Measurements from ENCODE around the gene ARAF.

- no peak for TF ChIP-seq ESRRG (CRISPR knock-in tag; IDR thresholded peaks at IDR 0.05)
- no peak for TF ChIP-seq ZFP30 (CRISPR knock-in tag; IDR thresholded peaks at IDR 0.05)
- TF ChIP-seq TCF4 (CRISPR knock-in tag; IDR thresholded peaks at IDR 0.05; ENCODE audit: borderline replicate concordance) = no peak
- no peak for TF ChIP-seq PPARA (CRISPR knock-in tag; IDR thresholded peaks at IDR 0.05; ENCODE audit: borderline replicate concordance)
- no peak for TF ChIP-seq RARB (CRISPR knock-in tag; IDR thresholded peaks at IDR 0.05)
- no peak for TF ChIP-seq GLIS3 (CRISPR knock-in tag; IDR thresholded peaks at IDR 0.05)
- no peak for TF ChIP-seq CREB5 (CRISPR knock-in tag; IDR thresholded peaks at IDR 0.05; ENCODE audit: low read depth)
- TF ChIP-seq, protein P1, sequence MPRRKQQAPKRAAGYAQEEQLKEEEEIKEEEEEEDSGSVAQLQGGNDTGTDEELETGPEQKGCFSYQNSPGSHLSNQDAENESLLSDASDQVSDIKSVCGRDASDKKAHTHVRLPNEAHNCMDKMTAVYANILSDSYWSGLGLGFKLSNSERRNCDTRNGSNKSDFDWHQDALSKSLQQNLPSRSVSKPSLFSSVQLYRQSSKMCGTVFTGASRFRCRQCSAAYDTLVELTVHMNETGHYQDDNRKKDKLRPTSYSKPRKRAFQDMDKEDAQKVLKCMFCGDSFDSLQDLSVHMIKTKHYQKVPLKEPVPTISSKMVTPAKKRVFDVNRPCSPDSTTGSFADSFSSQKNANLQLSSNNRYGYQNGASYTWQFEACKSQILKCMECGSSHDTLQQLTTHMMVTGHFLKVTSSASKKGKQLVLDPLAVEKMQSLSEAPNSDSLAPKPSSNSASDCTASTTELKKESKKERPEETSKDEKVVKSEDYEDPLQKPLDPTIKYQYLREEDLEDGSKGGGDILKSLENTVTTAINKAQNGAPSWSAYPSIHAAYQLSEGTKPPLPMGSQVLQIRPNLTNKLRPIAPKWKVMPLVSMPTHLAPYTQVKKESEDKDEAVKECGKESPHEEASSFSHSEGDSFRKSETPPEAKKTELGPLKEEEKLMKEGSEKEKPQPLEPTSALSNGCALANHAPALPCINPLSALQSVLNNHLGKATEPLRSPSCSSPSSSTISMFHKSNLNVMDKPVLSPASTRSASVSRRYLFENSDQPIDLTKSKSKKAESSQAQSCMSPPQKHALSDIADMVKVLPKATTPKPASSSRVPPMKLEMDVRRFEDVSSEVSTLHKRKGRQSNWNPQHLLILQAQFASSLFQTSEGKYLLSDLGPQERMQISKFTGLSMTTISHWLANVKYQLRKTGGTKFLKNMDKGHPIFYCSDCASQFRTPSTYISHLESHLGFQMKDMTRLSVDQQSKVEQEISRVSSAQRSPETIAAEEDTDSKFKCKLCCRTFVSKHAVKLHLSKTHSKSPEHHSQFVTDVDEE (CRISPR knock-in tag; IDR thresholded peaks at IDR 0.05) = no peak
- TF ChIP-seq OSR1 (CRISPR knock-in tag; IDR thresholded peaks at IDR 0.05) = no peak
- no peak for TF ChIP-seq ZC3H10 (CRISPR knock-in tag; IDR thresholded peaks at IDR 0.05)
- TF ChIP-seq ARNTL (CRISPR knock-in tag; IDR thresholded peaks at IDR 0.05; ENCODE audit: borderline replicate concordance, low read depth) = no peak
These were observed 44.0 kb downstream of the ARAF start for GRCh38 chrX:47605024-47605423.

All from SK-N-SH treated with all-trans-retinoic acid at 6 μM for 48 hours (cell line).